NCI-H2227 treated with DMSO at 0.1 percent for 48 hours (cell line): Measurements from ENCODE around the gene CEL.

Source experiments
- DNase-seq: peaks from one replicate; lab custom pipeline; 2025; lab: John Stamatoyannopoulos, UW

Gene CEL

DNA sequence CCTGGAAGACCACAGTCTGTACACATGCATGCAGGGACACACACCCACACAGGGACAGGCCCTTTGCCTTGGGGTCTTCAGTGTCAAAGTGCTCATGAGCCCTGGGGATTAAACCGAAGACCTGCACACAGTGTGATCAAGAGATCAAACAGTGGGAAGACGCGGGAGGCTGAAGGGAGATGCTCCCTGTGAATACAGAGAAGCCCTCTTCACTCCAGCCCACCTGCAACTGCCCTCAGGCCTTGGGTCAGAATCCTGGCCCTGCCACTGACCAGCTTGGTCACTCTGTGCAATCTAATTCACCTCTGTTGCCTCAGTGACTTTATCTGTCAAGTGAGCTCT is 56.4 kb downstream of the CEL start:
- DNase-seq, result no peak

- no peak for DNase-seq
These were observed 56.8 kb downstream of the CEL start for GRCh38 chr9:133118568-133118967.

DNA sequence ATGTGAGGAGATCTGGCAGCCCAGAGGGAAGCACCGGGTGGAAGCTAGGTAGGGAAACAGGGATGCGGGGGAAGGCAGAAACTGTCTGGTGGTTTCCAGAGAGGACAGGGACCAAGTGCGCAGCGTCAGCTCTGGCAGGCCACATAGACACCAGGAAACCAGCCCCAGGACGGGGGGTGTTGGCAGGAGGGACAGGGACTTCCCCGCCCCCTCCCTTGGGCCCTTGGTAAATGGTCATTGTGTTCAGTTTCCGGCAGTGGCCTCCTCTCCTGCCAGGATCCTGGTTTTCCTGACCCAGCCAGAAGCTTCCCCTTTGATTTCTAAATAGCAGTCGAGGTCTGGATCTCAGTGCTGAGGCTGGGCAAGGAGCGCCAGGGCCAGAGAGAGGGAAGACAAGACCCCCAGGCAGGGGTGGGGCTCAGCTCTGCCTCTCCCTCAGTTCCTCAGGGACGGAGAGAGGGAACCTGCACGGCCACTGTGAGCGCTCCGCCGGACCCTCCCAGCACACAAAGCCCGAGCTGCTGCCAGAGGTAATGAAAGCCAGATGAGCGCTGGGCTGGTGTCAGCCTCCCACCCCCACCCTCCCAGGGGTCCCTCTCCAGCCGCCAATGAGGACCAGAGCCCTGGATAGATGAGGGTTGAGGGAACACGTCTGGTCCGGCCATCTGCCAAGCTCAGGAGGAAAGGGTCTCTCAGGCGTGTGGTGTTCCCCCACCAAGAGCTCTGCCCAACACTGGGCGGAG is 57.5 kb downstream of the CEL start:
- DNase-seq, result no peak

GRCh38 chr9:133119846-133120500 is 58.2 kb downstream of the CEL start:
- DNase-seq, result no peak

GRCh38 chr9:133120501-133121197 is 58.9 kb downstream of the CEL start:
- DNase-seq, result no peak
